HG03520 (cell line): ENCODE results near the gene THADA.

Source experiments
- ATAC-seq: cut with Tn5 transposase; IDR thresholded peaks from one replicate; pipeline ENCODE4 v1.9.1; 2021; ENCODE audit warnings: mild to moderate bottlenecking, moderate library complexity; ENCODE audit not compliant: unreplicated experiment

The THADA gene

DNA sequence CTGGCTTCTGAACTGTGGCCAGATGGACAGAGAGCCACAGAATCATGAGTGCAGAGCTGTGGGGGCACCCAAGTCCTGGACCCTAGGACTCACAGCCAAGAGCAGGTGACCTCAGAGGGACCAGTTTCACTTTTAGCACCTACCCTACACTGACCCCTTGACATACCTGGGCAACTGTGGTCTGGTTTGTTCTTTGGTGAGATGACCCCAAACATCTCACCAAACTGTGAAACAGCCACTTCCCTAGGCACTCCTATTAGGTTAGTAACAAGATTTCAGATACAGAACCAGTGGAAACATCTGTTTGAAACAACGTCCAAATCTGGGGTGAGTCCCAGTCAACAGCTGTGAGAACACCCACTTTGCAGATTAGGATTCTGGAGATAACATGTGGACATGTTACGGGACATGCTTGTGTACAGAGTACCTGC lies 367.5 kb downstream of the THADA start:
- no peak for ATAC-seq

DNA sequence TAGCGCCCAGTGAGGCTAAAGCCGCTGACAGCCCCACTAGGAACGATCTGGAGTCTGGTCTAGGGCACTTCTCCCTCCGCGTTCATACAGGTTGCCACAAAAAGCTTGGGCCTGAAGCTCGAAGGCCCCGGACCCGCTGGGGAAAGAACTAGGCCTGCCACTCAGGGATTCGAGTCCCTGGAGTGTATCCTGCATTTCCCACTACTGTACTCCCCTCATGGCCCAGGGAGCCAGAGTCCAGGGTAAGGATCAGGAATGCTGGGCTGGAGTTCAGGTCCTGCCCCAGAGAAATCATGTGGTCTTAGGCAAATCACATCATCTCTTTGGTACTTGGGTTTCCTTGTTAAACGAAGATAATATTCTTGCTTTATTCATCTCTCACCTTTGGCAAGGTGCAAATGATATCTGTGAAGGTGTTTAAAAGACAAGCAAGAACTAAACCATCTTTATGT lies 368.0 kb downstream of the THADA start:
- ATAC-seq = no peak

DNA sequence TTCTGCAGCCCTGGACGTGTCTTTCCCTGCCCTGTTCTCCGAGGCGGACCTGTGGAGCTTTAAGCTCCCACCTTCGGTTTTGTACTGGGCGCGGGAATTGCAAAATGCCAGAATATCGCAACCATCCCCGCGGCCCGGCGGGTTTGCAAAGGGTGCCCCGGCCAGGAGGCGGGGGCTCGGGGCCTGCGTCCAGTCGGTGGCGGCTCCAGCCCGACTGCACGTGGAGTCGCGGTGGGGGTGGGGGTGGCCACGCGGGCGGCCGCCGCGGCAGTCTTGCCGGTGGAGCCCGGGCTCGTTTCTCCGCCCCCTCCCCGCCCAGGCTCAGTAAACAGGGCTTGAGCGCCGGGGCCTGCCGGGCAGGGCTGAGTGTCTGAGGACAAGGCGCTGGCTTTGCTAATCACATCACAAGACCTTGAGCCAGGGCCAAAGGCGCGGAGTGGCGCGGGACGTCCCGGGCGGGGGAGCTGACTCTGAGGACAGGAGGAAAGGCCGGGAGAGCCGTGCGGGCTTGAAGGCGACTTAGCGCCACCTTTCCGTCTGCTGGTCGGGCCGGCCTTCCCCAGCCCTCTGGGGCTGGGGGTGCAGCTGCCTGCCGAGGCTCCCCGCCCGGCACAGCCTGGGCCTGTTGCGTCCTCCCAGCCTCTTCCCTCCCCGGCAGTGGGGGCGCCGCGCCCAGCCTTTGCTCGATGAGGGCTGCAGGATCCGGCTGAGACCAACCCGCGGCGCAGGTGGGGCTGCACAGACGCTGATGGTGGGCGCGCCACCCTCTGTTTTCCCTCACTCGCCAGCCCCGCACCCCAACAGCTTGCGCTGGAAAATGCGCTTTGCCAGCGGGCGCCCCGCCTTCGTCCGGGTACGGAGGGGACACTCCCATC lies 368.6 kb downstream of the THADA start:
- ATAC-seq = peak; percentile 14

DNA sequence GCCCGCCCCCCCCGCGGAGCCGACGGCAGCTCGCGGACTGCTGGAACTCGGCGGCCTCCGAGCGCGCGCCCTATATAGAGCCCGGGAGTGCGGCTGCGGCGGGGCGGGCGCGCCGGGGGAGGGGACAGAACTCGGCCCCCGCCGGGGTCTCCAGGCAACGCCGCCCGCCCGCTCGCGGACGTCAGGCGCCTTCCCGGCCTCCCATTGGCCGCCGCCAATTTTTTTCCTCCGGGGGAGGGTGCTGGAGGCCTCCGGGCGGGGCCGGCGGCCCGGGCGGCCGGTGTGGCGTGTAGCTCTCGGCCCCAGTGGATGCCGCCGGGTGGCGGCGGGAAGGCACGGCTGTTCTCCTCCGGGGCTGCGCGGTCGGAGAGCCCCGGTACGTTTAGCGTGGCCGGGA lies 369.3 kb downstream of the THADA start, which contains the start of gene ZFP36L2:
Gene ZFP36L2, minus strand, starts transcription at position 49 of the 397 bp plus-strand sequence. CDS start 291 bp downstream, outside the sequence.
- peak; percentile 59 for ATAC-seq

DNA sequence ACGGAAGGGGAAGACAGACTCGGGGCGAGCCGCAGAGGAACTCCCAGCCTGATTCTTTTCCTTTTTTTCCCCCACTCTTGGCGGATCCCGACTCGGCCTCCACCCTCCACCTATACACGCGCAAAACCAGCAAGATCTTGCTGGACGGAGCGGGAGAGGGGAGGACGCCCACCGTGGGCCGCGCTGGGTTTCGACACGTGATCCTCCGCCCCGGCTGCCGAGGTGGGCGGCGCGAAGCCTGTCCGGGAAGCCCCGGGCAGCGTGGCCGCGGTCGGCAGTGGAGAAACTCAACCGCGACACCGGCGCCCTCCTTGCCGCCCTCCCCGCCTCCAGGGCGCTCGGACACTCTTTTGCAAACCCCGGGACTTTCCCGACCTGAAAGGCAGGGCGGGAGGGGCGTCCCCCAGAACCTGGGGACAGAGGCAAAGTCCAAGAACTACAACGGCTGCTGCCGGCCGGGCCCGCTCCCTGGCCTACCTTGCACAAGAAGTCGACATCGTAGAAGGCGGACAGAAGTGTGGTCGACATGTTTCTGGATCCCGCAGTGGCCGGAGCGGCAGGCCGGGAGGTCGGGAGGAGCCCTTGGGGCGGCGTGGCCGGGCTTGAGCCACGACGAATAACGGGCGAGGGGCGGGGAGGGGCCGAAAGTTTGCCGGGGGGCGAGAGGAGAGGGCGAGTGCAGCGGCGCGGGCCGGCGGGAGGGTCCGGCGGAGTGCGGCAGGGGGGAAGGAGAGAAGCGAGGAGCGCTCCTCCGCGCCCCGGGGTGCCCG lies 369.9 kb downstream of the THADA start:
- peak; percentile 26 for ATAC-seq

DNA sequence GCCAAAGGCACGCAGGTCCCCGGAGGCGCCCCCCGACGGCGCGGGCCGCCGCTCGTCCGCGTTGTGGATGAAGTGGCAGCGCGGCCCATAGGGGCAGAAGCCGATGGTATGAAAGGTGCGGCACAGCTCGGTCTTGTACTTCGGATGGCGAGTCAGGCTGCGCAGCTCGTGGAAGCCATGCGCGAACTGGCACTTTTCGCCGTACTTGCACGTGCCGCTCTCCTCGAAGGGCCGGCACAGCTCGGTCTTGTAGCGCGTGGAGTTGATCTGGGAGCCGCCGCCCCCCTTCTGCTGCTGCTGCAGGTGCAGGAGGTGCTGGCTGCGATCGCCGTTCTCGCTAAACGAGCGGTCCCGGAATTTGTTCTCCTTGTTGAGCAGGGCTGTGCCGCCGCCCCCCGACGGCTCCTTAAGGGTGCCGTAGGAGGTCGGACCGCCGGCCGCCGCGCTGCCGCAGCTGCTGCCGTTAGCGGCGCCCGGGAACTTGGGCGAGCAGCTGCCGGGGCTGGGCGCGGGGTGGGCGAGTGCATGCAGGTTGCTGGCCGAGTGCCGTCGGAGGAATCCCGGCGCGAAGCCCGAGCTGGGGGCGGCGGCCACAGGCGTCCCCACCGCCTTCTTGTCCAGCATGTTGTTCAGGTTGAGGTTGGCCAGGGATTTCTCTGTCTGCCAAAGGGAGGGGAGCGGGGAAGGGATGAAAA lies 370.6 kb downstream of the THADA start:
- no peak for ATAC-seq

DNA sequence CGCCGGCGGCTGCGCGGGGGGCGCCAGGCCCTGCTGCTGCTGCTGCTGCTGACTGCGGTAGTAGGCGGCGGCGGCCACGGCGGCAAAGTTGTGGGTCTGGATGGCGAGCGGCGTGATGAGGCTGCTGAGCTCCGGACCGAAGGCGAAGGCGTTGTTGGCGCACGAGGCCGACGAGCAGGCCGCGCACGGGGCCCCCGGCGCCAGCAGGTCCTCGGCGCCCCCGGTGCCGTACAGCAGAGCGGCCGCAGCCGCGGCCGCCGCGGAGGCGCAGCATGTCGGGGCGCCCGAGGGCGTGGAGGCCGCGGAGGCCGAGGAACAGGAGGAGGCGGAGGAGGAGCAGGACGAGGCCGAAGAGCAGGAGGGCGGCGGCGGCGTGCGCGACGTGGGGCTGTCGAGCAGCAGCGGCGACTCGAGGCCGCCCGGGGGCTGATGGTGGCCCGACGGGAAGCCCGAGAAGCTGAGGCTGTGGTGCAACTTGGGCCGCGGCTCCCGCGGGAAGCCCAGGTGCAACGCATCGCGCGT lies 371.2 kb downstream of the THADA start:
- no peak for ATAC-seq

DNA sequence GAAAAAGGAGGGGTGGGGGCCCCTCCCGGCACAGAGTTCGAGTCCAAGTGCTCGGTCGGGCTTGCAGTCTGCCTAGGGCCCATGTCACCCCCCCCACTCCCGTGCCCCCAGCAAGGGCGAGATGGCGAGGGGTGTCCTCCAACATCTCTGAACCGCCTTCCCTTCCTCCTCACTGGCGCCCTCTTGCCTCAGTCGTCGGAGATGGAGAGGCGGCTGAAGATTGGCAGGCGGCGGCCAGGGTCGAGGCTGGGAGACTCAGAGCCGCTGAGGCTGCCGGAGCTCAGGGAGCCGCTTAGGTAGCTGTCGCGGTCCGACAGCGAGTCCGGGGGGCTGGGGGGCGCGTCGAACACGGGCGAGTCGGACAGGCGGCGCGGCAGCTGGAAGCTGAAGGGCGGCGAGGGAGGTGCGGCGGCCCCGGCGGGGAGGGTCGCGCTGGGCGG lies 371.7 kb downstream of the THADA start:
- ATAC-seq = no peak

DNA sequence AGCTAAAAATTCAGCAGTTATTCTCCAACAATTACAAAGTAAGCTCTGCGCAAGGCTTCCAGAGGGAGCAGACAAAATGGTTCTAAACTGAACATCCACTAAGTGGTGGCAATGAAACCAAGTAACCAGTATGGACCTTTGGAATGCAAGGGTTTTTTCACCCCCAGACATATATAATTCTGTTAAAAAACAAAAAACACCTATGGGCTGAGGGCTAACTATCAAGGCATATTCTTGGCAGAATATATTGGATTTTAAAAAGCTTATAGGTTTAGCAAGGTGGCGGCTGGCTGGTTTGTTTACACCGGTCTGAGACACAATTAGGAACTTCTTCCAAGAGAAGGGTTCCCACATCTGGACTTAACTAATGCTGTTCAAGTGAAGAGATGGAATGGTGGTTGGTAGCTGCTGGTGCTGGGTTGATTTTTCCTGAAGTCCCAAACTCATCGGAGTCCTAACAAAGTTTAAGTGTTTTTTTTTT lies 372.3 kb downstream of the THADA start:
- no peak for ATAC-seq

DNA sequence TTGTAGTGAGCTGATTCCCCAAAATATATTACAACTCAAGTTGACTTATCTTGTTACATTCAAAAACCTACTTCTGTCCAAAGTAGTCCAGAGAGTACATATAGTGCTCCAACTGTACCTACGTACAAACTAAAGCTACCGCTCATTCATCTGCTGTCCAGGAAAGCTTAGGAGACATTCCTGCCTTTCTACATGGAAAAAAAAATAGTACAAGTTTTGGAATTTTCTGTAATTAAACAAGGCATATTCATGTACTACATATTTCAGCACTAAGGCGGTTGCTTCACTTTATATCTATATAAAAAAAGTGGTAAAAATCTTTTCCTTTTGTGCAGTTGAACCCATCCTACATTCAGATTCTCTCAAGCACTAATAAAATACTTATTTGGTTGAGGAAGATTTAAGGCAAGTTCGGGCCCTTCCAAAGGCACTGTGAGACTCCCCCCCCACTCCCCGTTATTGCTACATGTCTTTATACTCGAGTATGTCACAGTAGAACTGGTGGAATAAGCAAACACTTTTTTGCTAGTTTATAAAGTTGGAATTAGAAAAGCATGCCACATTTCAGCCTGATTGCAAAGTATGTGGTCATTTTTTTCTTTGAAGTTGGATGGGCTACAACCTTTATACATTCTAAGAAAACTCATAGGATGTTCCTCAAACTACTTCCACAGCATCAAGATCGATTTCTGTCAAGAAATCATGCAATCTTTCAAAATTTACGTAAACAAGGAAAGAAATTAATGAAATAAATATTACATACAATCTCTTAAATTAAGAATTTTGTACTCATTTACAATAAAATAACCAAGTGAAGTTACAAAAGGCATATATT lies 373.1 kb downstream of the THADA start:
- ATAC-seq = no peak

DNA sequence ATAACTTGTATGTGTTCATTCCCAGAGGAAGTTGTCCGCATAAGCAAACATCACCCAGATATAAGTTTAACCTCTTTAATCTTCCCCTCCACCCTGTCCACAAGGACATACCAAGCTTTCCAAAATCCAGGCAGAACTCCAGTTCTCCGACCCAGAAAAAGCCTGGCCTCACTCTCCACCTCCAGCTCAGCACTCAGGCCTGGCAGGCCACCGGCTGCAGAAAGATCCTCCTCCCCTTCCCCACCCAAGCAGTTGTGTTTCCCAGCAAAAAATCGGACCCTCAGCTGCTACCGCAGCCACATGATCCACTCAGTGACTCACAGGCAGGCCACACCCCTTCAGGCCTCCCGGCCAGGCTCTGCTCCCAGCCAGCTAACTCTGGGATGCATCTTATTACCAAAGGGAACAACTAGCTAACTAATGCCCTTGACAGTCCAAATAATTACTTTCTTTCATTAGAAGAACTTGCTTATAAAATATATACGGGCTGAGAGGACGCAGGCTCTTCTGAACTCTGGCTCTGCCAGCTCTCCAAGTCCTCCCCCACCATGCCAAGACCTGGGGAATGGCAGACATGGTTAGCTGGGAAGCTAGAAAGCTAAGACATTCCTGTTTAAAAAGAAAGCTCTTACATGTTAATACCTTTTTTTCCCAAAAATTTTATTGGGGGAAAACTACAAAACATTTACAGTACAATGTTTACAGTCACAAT lies 373.9 kb downstream of the THADA start:
- no peak for ATAC-seq

DNA sequence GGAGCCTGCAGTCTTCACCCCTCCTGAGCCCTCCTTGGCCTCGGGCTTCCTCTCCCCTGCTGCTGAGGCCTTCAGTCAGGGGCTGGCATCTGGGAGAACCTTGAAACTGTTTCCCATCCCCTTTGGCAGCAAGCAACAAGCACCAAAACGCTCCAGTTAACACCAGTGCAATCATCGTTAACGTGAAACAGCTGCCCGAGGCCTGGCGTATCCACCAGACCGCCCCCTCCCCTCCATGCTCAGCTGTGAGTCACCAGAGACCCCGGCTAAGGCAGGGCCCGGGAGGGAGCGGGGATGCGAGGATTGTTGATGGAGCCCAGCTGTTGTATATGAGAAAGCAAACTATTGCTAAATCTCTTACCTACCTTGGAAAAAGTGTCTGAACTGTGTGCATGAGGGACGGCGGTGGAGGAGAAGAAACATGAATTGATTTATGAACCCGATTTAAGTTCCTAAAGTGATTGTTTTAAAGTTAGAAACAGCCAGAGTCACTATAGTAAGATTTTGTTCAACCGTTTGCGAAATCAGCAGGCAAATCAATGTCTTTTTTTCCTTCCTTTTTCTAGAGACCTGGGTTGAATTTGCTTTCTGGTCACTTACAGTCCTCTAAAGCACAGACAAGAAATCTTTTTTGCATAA lies 374.6 kb downstream of the THADA start:
- no peak for ATAC-seq

DNA sequence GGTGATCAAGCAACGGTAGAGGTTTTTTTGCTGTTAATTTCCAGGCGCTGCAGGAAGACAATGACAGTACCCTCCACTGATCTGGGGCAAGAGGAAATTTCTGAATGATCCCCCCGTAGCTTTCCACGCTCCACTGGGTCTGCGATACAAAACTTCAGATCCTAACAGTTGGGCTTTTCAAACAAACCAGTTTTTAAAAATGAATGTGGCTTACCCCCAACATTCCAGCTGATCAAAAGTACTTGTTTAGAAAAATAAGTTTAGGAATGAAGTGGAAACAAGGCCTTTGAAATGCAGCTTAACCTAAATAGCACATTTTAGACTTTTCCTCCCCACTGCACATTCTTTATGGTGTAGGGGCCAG lies 375.1 kb downstream of the THADA start:
- no peak for ATAC-seq

DNA sequence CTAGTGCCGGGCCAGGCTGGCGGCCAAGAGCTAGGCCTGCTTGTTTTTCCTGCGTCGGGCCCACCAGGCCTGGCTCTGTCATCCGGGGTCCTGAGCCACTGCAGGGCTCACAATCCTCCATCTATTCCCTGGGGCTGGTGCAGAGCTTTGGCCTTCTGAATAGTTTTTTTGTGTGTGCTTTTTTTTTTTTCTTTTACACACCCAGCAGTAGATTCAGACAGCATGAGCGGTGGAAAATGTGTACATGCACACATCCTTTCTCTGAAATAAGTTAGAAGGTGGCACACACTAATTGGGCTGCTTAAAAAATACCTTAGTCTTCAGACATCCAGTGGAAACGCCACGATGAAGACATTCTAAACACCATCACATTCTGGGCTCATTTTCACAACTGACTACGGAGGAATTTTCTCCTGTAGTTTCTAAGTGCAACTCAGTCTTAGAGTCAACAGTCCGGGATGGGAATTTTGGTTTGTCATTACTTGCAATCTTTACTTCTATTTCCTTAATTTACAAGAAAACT lies 375.5 kb downstream of the THADA start:
- ATAC-seq = no peak

DNA sequence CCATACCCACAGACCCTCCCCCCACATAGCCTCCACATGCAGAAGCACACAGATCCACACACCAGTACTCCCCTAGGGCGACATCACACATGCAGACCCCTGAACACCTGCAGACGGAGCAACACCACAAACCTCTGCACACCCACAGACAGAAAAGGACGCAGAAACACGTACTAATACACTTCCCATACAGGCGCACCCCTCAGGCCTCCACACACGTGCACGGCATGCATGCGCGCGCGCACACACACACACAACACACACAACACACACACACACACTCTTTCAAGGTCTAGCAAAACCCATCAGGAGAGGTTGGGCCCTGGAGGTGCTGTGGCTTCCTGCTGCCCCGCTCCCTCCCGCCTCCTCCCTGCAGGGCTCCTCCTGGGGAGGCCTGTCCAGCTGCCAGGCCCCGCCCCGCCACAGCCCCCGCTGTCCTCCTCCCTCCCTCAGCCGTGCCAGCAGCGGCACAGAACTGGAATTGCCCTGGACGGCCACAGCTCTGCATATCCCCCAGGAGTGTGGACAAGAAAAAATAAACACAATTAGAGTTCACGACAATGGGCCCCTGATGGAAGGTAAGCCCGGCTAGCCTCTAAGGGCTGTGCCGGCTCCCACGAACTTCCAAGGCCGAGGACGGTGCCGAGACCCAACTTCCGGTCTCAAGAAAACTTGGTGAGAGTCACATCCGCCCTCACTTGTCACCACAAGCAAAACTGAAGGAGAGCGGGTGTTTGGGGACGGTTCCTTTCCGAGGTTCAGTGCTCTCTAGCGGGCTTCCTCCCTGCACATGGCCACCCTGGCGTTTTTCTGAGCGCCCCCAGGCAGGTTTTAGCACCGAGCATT lies 376.2 kb downstream of the THADA start:
- ATAC-seq = peak; percentile 42

DNA sequence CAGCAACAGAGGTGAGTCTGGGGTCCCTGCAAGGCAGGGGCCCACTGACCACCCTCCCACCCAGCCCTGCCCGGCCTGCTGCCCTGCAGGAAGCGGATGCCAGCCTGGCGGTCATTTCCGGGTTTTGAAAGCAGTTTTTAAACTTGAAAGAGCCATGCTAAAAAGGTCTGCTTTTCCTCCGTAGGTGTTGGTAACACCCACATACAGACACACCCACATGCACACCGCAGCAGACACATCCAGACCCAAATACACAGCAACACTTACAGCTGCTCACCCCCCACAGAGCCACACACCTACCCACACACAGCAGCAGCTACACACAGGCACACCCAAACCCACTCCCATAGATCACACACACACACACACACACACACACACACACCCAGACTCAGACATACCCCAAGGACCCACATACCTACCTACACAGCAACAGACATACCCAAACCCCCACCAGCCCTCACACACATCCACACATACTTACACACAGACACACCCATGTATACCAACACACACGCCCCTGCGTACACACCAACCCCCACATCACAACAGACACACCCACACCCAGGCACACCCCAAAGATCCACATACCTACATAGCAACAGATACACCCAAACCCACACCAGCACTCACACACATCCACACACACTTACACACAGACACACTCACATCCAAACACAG lies 377.0 kb downstream of the THADA start:
- ATAC-seq = no peak

DNA sequence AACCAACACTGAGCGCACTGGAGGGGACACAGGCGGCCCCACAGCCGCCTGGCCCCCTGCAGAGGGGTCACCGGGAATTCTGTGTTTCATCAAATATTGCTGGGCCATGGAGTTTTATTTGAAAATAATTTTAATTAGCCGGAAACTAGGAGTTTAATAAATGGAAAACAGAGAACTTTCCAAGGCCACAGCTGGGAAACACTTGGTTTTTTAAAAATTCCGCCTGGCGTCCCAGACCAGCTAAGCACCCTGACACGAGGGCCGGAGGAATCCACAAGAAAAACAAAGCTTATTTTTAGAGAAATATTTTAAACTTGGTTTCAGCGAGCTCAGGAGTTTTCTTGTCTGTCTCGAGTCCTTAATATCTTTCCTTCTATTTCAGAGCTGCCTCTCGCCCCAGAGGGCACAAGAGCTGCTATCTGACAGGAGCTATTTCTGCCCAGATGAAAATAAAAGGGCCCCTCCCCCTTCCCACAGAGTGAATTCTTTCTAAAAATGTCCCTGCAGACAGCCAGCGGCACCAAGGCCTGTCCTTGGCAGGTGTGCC lies 377.6 kb downstream of the THADA start:
- no peak for ATAC-seq
